Measurements from ENCODE around the gene CST6.
A peak's percentile ranks its signal among the peaks of the same experiment; 100 is the strongest.

The CST6 gene

DNA sequence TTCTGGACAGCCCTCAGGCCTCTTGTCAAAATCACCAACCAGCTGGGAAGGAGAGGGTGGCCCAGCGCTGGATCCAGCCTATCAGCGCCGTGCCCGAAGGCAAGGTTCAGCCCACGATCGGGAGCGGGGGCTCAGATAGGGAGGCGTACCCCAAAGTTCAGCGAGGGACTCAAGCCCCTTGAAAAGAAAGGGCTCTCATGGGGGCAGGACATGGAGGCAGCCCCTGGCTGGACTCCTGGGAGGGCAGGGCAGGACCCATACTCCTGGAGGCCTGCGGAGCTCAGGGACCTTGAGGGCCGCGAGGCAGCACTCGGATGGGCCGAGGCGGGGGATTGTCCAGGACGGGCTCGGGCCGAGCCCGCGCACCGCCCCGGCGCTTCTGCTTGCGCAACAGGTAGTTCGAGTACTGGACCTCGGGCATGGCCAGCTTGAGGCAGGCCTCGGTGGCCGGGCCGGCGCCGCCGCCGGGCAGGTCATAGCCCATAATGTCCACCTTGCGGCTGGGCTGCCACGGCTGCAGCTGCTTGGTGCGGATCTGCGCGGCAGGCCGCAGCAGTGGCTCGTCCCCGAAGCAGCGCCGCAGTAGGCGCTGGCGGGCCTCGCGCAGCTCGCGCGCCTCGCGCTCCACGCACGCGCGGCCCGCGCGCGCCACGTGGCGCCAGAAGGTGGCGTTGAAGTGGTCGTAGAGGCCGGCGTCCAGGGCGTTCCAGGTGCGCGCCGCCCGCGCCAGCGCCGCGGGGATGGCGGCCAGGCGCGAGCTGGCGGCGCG is 30.6 kb downstream of the CST6 start:
- no peak overlapping the region for H3K27ac ChIP-seq
- no peak overlapping the region for H3K4me3 ChIP-seq

DNA sequence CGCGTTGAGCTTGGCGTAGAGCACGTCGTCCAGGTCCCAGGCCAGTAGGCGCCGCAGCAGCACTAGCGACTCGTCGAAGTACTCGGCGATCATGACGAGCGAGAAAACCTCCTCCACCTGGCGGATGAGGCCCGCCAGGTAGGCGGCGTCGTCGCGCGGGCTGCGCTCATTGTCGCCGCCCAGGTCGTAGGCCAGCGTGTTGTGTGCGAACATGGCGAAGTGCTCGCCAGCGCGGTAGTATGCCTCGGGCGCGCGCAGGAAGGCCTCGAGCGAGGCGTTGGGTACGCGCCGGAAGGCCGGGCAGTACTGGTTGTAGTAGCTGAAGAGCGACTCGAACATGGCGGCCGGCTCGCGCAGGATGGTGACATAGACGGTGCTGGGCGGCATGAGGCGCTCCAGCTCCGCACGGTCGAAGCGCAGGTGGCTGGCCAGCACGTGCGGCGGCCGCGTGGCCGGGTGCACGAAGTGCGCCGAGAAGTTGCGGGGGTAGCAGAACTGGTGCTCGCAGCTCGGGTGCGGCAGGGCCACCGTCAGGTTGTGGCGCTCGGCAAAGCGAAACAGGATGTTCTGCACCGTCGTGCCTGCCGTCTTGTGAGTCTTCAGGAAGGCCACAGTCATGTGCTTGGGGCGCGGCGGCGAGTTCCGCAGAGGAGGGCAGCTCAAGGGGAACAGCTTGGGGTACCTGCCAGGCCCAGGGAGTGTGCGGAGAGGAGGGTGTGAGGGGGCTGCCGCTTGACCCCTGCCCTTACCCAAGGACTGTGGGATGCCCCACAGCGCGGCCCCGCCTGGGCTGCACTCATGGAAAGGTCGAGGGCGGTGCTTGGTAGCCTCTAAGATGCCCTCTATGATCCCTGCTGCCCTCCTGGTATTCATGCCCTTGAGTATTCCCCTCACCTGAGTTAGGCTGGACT is 31.4 kb downstream of the CST6 start:
- Histone ChIP-seq H3K4me3 (no peak overlapping the region), H3K27ac (no peak overlapping the region)

DNA sequence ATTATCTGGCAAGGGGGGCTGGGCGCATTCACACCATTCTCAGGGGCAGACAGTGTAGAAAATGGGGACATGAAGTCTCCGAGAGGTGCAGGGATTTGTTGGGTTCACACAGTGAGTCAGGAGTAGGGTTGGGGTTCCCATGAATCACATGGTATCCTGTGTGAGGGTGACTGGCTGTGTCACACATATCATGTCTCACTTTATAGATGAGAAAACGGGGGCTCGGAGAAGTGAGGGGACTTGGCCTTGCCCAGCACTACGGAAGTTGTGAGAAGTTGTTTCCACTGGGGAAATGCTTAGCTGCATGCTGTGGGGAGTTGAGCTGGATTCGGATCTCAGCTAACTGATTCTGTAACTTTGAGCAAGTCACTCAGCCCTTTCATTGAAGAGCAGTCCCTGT is 32.9 kb downstream of the CST6 start:
- Histone ChIP-seq H3K4me3 (no peak overlapping the region), H3K27ac (no peak overlapping the region)

DNA sequence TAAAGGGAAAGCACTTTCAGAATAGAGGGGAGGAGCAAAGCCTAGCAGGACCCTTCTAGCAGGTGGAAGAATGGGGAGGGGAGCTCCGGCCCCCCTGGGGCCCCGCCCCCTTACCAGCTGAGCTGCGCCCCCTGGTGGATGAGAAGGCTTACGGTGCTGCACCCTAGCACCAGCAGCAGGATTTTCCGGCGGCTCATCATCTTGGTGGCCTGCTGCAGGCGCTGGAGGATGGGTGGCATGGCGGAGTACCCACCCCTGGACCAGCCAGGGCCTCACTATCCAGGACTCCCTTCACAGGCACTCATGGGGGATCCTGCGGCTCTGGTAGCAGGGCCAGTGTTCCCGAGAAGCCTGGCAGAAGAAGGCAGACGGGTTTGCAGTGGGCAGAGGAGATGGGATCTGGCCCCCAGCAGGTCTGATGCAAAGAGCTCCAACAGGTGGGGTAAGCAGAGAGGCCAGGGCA is 33.4 kb downstream of the CST6 start:
- no peak overlapping the region for H3K27ac ChIP-seq
- no peak overlapping the region for H3K4me3 ChIP-seq

DNA sequence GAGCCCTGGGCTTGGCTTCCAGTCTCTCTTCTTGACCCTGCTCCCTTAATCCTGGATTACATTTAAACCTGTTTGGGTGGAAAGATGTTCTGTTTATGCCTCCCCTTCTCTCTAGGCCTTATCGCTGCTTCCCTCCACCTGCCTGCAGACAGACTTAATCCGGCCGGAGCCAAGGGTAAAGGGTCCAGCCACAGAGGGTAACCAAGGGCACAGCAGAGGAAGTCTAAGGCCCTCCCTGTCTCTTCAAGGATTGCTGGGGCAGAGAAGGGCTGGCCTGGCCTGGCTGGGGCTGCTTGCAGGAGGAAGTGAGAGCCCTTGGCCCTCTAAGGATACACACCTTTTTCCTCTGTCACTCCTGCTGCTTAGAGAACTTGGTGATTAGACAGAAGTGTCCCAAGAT is 35.1 kb downstream of the CST6 start:
- Histone ChIP-seq H3K4me3 (no peak overlapping the region), H3K27ac (no peak overlapping the region)

- H3K27ac ChIP-seq: no peak overlapping the region
- H3K4me3 ChIP-seq: no peak overlapping the region
These were observed 35.9 kb downstream of the CST6 start for GRCh38 chr11:66047541-66048365.

GRCh38 chr11:66048547-66049323 is 36.9 kb downstream of the CST6 start, which contains the start of gene GAL3ST3:
Gene GAL3ST3, minus strand, starts transcription at chr11:66049161. Its CDS starts 3,746 bp downstream, at chr11:66045415.
- Histone ChIP-seq H3K4me3 (no peak within 1 kb of the TSS), H3K27ac (no peak within 1 kb of the TSS)

- Histone ChIP-seq H3K27ac (peak overlapping the region in 11 of 21 experiments; percentile 72 to 95 (median 89)), H3K4me3 (no peak overlapping the region)
These were observed 38.9 kb downstream of the CST6 start for GRCh38 chr11:66050581-66051231.

- Histone ChIP-seq H3K4me3 (peak overlapping the region; percentile 81 to 99 (median 95)), H3K27ac (peak overlapping the region; percentile 62 to 96 (median 89))
These were observed 39.6 kb downstream of the CST6 start for GRCh38 chr11:66051371-66051765.

GRCh38 chr11:66051766-66052663 is 40.2 kb downstream of the CST6 start, which contains the start of gene SF3B2:
Gene SF3B2, plus strand, starts transcription at chr11:66052364. Its CDS starts 21 bp downstream, at chr11:66052385.
- Histone ChIP-seq H3K27ac (peak within 1 kb of the TSS; percentile 62 to 96 (median 89)), H3K4me3 (peak within 1 kb of the TSS; percentile 81 to 99 (median 95))

- Histone ChIP-seq H3K4me3 (peak overlapping the region; percentile 81 to 99 (median 95)), H3K27ac (peak overlapping the region; percentile 48 to 96 (median 89))
These were observed 40.8 kb downstream of the CST6 start for GRCh38 chr11:66052664-66052982.

DNA sequence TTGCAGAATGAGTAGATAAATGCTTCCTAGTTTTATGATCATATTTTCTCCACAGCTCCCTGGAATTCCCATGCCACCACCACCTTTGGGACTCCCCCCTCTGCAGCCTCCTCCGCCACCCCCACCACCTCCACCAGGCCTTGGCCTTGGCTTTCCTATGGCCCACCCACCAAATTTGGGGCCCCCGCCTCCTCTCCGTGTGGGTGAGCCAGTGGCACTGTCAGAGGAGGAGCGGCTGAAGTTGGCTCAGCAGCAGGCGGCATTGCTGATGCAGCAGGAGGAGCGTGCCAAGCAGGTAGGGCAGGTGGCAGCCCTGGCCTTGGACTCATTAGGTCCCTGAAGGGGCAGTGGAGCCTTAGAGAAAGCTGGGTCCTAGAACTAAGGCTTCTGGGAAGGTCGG is 43.2 kb downstream of the CST6 start:
- H3K27ac ChIP-seq: no peak overlapping the region
- no peak overlapping the region for H3K4me3 ChIP-seq

DNA sequence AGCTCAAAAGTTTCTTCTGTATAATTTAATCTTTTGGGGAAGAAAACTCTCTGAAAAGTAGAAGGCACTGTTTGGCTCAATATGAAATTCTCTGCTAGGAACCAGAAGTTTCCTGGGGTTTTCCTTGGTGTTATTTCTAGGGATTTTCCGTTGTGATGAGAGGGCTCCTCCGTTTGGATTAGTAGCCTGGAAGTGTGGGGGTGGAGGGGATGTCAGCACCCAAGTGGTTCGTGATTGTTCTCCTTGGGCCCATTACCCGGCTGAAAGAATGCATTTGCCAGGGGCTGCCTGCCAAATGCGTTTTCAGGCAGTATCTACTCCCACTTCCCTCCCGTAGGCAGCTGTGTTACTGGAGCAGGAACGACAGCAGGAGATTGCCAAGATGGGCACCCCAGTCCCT is 44.7 kb downstream of the CST6 start:
- no peak overlapping the region for H3K4me3 ChIP-seq
- no peak overlapping the region for H3K27ac ChIP-seq

DNA sequence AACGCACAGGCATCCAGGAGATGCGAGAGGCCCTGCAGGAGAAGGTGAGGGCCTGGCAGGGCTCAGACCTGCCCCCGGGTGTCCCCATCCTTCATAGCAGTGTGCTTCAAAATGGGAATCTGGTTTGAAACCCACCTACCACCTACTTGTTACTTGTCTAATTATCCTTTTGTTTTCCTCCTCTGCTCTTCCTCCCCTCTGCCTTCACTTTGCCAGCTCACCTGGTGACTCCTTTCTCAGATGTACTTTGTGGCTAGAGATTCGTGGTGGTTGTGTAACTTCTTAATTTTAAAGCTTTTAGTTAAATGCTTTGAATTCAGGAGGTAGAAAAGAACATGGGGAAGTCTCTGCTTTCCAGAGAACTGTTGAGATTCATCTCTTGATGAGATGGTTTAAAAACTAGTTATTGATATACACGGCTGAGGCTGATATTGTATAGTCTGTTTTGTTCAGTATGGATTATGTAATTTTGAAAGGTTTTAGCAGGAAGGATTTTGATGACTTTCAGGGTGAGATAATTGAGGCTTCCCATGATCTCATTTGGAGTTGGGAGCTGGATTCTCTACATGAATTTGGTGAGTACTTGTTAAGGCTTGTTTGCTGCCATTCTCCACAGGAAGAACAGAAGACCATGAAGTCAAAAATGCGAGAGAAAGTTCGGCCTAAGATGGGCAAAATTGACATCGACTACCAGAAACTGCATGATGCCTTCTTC is 48.3 kb downstream of the CST6 start:
- H3K4me3 ChIP-seq: no peak overlapping the region

DNA sequence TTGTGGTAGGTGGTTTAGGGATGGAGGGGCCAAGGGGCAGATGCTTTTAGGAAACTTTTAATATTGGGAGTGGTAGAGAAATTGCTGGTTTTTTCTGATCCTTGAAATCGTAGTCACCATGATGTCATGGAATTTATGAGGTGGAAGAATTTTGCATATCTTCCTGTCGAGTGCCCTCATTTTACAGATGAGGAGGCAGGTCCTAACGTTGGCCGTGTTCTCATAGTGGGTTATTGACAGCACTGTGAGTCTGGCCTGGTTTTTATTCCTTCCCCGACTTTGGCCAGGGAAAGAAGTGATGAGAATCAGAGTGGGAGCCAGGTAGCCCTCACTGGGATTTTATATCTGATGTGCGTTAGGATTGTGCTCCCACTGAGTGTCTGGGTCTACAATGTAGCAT is 49.5 kb downstream of the CST6 start:
- no peak overlapping the region for H3K27ac ChIP-seq
- H3K4me3 ChIP-seq: no peak overlapping the region

More for the DNA sequence above, 48.3 kb downstream of the CST6 start:
- peak overlapping the region in 1 of 21 experiments; percentile 6 for H3K27ac ChIP-seq

DNA sequence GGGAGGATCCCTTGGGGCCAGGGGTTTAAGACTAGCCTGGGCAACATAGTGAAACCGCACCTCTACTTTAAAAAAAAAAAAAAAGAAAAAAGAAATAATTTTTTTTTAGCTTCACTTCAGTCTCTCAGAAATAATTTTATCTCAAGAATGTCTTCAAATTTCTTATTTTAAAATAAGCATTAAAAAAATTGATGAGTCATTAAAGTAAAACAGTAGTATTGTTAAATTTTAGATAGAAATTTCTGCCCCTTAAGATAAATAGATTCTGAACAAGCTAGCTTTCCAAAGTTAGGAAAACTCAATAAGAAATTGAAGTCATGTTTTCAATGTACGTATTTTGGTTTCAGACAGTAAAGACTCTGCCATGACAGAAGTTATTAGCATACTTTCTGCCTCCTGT is 50.6 kb downstream of the CST6 start:
- Histone ChIP-seq H3K4me3 (no peak overlapping the region), H3K27ac (no peak overlapping the region)
